Measurements from ENCODE around the gene NLGN3.

- TF ChIP-seq, protein P1, sequence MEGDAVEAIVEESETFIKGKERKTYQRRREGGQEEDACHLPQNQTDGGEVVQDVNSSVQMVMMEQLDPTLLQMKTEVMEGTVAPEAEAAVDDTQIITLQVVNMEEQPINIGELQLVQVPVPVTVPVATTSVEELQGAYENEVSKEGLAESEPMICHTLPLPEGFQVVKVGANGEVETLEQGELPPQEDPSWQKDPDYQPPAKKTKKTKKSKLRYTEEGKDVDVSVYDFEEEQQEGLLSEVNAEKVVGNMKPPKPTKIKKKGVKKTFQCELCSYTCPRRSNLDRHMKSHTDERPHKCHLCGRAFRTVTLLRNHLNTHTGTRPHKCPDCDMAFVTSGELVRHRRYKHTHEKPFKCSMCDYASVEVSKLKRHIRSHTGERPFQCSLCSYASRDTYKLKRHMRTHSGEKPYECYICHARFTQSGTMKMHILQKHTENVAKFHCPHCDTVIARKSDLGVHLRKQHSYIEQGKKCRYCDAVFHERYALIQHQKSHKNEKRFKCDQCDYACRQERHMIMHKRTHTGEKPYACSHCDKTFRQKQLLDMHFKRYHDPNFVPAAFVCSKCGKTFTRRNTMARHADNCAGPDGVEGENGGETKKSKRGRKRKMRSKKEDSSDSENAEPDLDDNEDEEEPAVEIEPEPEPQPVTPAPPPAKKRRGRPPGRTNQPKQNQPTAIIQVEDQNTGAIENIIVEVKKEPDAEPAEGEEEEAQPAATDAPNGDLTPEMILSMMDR (conservative IDR thresholded peaks at IDR 0.05 in 1 of 2, IDR thresholded peaks at IDR 0.05 in 1 of 2; ENCODE audit: low read depth in 1 of 2, low read length in 2 of 2), result no peak
- TF ChIP-seq EZH2 (IDR thresholded peaks at IDR 0.05; ENCODE audit: low read length, missing control alignments), result no peak
Measured at GRCh38 chrX:71103110-71103983, 41.3 kb upstream of the NLGN3 start.

Measured in fibroblast of lung (primary cell).